Dermis microvascular lymphatic vessel endothelial cell (primary cell): ENCODE measurements around the gene GPR153. TPM values are rescaled to one million over a fixed set of nuclear protein-coding genes. Genes with fewer than 3 reads are reported as not detected.

ENCODE experiments used
- DNase-seq, 2 donors: peaks; one replicate each; pipeline versions ENCODE4 v3.0.0 to v3.0.0-alpha.2; 2010; ENCODE audit warnings: low read depth in 2 of 2
- total RNA-seq: library from RNA; depleted of rRNA; stranded (reverse); fragments of >200 nt; gene quantifications from 2 replicates; pipeline ENCODE4 v1.2.1, GENCODE V29; 2014

The GPR153 gene
- total RNA-seq, 1 donor from 2014 or later: 0.90 TPM

DNA sequence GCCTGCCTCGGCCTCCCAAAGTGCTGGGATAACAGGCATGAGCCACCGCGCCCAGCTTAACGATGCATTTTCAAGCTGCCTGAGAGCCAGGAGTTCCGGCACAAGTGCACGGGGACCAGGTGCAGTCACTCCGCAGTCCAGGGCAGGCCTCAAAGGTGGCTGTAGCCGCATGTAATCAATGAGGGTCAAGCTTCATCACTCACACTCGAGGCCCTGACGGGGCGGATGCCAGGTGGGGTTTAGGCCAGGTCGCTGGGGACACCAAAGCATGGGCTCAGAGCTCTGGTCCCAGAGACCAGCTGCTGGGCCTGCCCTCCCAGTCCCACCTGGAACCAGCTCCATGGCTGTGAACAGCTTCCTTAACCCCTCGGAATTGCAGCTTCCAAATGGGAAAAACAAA lies 26.1 kb upstream of the GPR153 start:
- DNase-seq: no peak

DNA sequence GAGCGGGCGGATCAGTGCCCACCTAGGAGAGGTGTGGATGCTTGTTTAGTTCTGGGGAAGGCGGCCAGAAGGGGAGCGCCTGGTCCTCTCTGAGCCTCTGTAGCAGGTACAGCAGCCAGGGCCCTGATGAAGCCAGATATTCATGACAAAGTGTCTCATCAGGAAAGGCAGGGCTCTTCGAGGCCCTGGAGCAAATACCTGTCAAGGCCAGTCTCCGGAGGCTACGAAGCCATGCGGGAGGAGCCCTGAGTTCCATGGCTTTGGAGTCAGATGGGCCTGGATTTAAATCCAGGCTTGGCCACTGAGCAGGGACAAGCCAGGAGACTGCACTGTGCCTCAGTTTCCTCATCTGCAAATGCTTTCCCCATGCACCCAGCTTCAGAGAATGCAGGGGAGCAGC lies 25.4 kb upstream of the GPR153 start:
- no peak for DNase-seq

DNA sequence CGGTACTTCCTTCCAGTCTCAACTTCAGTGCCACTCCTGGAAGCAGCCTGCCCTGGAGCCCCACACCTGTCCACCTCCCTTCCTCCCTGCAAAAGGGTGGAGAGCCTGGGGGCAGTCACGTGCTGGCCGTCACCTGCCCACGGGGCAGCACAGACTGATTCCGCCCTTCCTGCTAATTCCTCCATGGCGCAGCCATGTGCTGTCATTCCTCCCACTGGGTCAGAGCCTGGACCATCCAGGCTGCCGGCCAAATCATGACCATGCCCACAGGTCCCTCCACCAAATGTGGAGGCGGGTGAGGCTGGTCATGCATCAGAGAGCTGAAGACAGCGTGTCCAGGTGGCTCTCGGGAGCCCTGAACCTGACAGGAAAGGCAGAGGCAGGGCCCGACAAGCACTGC lies 24.4 kb upstream of the GPR153 start:
- no peak for DNase-seq

GRCh38 chr1:6282577-6283270 lies 21.8 kb upstream of the GPR153 start:
- DNase-seq: no peak

GRCh38 chr1:6281511-6282402 lies 20.9 kb upstream of the GPR153 start:
- DNase-seq: no peak

GRCh38 chr1:6280761-6281451 lies 20.0 kb upstream of the GPR153 start:
- DNase-seq: no peak

- DNase-seq: no peak
Measured at GRCh38 chr1:6279613-6280383, 18.9 kb upstream of the GPR153 start.

GRCh38 chr1:6279066-6279465 lies 18.2 kb upstream of the GPR153 start:
- DNase-seq: no peak

DNA sequence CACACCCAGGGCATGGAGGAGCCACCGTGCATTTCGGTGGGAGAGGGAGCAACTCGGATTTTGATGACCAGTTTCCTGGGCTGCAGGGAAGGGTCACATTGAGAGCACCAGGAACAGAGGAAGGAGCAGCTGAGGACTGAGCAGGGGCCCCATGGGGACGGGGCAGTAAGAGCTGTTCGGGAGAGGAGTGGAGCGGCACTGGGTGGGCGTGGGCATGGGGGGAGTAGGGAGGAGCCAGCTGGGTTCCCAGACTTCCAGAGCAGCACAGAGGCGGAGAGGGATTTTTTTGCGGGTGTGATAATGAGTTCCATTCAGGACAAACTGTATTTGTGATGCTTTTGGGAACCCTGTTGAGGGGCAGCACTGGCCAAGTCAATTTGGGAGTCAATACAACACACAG lies 17.4 kb upstream of the GPR153 start:
- DNase-seq: no peak

- no peak for DNase-seq
Measured at GRCh38 chr1:6276811-6277555, 16.1 kb upstream of the GPR153 start.

DNA sequence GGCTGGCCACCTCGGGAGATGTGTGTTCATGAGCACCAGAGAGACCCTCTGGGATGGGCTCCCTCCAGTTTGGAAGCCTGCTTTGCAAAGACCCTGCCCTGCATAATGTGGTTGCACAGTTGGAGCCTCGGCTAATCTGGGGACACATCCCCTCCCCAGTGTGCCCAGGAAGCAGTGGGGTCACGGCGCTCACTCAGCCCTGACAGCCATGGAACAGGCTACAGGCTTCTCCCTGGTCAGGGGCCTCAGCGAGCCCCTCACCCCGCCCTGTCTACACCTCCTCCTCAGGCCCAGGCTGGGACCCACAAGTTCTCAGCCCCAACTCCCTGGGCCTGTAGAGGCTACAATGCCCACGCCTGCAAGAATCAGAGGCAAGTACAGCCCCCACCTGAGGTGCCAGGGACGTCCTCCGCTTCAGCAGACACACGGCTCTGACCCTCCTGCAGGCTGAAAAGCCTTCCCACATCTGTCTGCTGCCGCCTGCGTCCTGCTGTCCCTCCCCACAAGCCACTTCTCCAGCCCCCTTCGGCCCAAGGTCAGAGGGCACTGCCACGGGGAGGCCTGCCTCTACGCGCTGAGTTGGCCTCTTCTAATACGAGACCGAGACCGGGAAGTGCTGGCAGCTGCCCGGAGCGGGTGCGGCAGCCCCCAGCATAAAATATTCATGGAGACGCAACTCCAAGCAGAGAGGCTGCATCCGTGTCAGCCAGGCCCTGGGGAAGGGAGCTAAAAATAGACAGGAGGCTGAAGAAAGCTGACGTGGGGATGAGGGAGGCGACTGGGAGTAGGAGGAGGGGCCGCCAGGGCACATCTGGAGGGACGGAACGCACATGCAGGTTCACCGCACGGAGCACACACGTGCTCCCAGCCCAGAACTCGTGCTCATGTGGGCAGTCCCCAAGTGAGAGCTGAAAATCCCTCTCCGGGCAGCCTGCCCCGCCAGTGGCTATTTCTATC lies 15.2 kb upstream of the GPR153 start:
- no peak for DNase-seq

DNA sequence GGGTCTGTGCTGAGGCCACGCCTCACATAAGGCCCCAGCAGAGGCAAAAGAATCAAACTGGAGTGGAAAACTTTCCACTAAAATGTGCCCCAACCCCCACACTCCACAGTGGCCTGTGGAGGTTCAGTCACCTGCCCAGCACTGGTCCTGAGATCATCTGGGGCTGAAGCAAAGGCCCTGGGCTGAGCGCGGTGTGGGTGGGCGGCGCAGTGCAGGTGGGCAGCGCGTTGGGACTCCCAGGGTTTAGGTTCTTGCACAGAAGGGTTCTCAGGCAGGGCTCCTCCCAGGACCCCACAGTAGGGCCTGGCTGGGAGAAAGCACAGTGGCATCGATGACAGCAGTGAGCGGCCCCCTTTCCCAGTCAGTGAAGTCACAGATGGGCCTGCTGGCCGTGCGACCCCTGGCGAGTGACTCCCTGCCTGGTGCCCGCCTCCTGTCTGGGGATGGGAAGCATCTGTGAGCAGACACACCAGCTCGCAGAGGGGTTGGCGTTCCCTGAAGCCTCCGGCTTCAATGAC lies 13.8 kb upstream of the GPR153 start:
- DNase-seq: no peak

DNA sequence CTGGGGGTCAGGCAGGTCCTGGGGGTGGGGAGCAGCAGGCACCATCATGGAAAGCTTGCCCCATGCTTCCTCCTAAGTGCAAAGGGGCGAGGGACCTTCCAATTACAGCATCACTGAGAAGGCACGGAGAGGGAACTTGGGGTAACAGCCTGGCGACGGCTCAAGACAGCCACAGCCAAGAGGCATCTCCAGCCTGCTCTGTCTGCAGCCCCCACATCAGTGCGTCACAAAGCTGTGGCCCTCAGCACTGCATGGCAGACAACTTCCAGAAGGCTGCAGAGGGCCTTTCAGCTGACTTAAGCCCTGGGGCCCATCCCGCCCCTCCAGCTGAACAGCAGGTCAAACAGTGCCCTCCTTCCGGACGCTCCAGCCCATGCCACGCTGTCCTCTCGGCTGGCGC lies 13.2 kb upstream of the GPR153 start:
- no peak for DNase-seq

DNA sequence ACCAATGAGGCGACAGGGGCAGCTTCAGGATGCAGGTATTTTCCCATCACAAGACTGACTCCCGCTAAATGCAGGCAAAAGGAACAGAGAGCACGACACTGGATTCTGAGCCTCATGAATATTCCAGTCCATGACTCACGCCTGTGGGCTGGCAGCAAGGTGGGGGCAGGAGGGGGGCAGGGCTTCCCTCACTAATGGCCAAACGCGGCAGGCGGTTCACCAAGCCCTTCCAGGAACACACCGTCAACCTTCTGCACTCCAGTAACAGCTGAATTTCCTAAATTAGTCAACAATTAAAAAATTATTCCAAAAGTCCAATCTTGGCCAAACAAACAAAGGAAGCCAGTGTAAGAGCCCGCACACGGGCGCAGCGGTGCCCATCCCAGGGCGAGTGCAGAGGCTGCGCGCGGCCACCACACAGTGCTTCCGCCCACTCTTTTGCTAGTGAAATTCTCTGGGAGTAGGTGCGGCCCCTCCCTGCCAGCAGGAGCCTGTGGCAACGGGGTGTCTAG lies 12.5 kb upstream of the GPR153 start:
- peak in 1 of 2 donors; percentile 11 for DNase-seq

- DNase-seq: no peak
Measured at GRCh38 chr1:6272868-6273267, 12.0 kb upstream of the GPR153 start.

GRCh38 chr1:6272452-6272851 lies 11.6 kb upstream of the GPR153 start:
- no peak for DNase-seq

- DNase-seq: no peak
Measured at GRCh38 chr1:6271554-6271953, 10.7 kb upstream of the GPR153 start.

DNA sequence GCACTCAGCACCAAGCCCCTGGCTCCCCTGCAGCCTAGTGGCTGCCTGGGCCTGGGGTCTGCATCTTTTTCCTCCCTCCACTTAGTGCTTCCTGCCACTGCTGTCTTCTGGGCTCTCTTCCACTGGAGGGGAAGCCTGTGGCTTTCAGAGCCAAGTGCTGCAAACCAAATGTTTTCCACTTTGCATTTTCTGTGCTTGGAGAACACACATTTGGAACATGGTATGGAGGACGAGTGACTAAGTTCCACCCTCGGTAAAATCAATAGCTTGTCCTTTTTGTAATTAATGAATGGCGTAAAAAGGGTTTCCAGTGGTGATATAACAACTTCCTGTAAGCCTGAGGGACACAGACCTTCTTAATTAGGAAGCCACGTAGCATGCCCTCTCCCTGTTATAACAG lies 10.1 kb upstream of the GPR153 start:
- DNase-seq: no peak

DNA sequence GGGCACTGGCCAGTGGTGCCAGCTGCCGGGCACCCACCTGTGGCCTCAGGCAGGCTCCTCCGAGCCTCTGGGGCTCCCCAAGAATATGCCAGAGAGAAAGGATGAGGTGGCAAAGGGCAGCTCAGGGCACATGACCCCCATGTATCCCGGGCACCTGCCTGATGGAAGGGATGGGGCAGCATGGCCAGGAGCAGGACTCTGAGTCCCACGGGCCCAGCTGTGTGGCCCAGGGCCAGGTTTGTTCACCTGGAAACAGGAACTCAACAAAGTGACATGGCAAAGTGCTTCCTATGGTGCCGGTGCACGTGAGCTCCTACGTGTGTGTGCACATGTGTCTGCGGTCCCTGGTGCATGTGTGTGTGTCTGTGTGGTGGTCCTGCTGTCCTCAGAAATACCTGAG lies 9.5 kb upstream of the GPR153 start:
- no peak for DNase-seq
